Renal cortex interstitium (tissue), 15 donors: ENCODE data around the gene ZNG1A. TPM values are rescaled to one million over a fixed set of nuclear protein-coding genes. Genes with fewer than 3 reads are reported as not detected.
"Not testable (repeated sequence)": the region's sequence is repeated elsewhere in the genome, so short reads cannot be mapped to it uniquely, and the experiment has no call there.

Experiments used
- DNase-seq, 11 donors: peaks; one replicate each; pipeline ENCODE4 v3.0.0-alpha.2; 2013; ENCODE audit warnings: low read depth in 9 of 11, low spot score in 4 of 11; ENCODE audit errors: extremely low read depth in 1 of 11
- long read RNA-seq, 16 experiments: transcript quantifications; one replicate each; lab custom pipeline, GENCODE V29; 2026
- polyA plus RNA-seq, 3 donors: library from polyadenylated mRNA; unstranded; fragments of 120-200 nt; gene quantifications; one replicate each; pipeline ENCODE4 v1.2.1, GENCODE V29; 2013; ENCODE audit not compliant: insufficient read length in 3 of 3

The ZNG1A gene
- 10 to 100 TPM; 52.3 to 97.2 (median 83.4) TPM for polyA plus RNA-seq
- long read RNA-seq, donor 1, transcript CBWD1-202 (15 exons, 1,706 nt), result major isoform, 11 of 26 reads
- long read RNA-seq, donor 1, transcript CBWD1-206 (3 exons, 1,731 nt), result minor isoform, 8 of 26 reads
- long read RNA-seq, donor 1, partial matches to known transcripts, result 5 of 26 reads
- long read RNA-seq, donor 1, other reads (novel, unspliced or antisense), result 0 of 26 reads
- long read RNA-seq, donor 2, transcript CBWD1-202 (15 exons, 1,706 nt), result major isoform, 15 of 34 reads
- long read RNA-seq, donor 2, partial matches to known transcripts, result 13 of 34 reads
- long read RNA-seq, donor 2, other reads (novel, unspliced or antisense), result 0 of 34 reads
- long read RNA-seq, donor 3, transcript CBWD1-202 (15 exons, 1,706 nt), result major isoform, 23 of 69 reads
- long read RNA-seq, donor 3, partial matches to known transcripts, result 34 of 69 reads
- long read RNA-seq, donor 3, other reads (novel, unspliced or antisense), result 0 of 69 reads
- long read RNA-seq, donor 4, transcript CBWD1-202 (15 exons, 1,706 nt), result major isoform, 14 of 43 reads
- long read RNA-seq, donor 4, transcript CBWD1-206 (3 exons, 1,731 nt), result minor isoform, 7 of 43 reads
- long read RNA-seq, donor 4, partial matches to known transcripts, result 12 of 43 reads
- long read RNA-seq, donor 4, other reads (novel, unspliced or antisense), result 0 of 43 reads
- long read RNA-seq, donor 5, result 0 reads
- long read RNA-seq, donor 6, transcript CBWD1-202 (15 exons, 1,706 nt), result major isoform, 9 of 24 reads
- long read RNA-seq, donor 6, partial matches to known transcripts, result 5 of 24 reads
- long read RNA-seq, donor 6, other reads (novel, unspliced or antisense), result 0 of 24 reads
- long read RNA-seq, donor 7, transcript CBWD1-202 (15 exons, 1,706 nt), result major isoform, 13 of 47 reads
- long read RNA-seq, donor 7, partial matches to known transcripts, result 25 of 47 reads
- long read RNA-seq, donor 7, other reads (novel, unspliced or antisense), result 0 of 47 reads
- long read RNA-seq, donor 8, transcript CBWD1-202 (15 exons, 1,706 nt), result major isoform, 23 of 87 reads
- long read RNA-seq, donor 8, transcript CBWD1-206 (3 exons, 1,731 nt), result minor isoform, 10 of 87 reads
- long read RNA-seq, donor 8, partial matches to known transcripts, result 45 of 87 reads
- long read RNA-seq, donor 8, other reads (novel, unspliced or antisense), result 0 of 87 reads
- long read RNA-seq, donor 9, transcript CBWD1-202 (15 exons, 1,706 nt), result major isoform, 15 of 40 reads
- long read RNA-seq, donor 9, partial matches to known transcripts, result 18 of 40 reads
- long read RNA-seq, donor 9, other reads (novel, unspliced or antisense), result 0 of 40 reads
- long read RNA-seq, donor 10, transcript CBWD1-202 (15 exons, 1,706 nt), result major isoform, 27 of 88 reads
- long read RNA-seq, donor 10, transcript CBWD1-206 (3 exons, 1,731 nt), result minor isoform, 9 of 88 reads
- long read RNA-seq, donor 10, partial matches to known transcripts, result 42 of 88 reads
- long read RNA-seq, donor 10, other reads (novel, unspliced or antisense), result 0 of 88 reads
- long read RNA-seq, donor 11, transcript CBWD1-202 (15 exons, 1,706 nt), result major isoform, 12 of 26 reads
- long read RNA-seq, donor 11, partial matches to known transcripts, result 7 of 26 reads
- long read RNA-seq, donor 11, other reads (novel, unspliced or antisense), result 0 of 26 reads
- long read RNA-seq, donor 12, partial matches to known transcripts, result 7 of 15 reads
- long read RNA-seq, donor 12, other reads (novel, unspliced or antisense), result 0 of 15 reads
- long read RNA-seq, donor 13, result 0 reads
- long read RNA-seq, donor 14, transcript CBWD1-202 (15 exons, 1,706 nt), result major isoform, 16 of 48 reads
- long read RNA-seq, donor 14, partial matches to known transcripts, result 24 of 48 reads
- long read RNA-seq, donor 14, other reads (novel, unspliced or antisense), result 0 of 48 reads
- long read RNA-seq, donor 15, transcript CBWD1-202 (15 exons, 1,706 nt), result major isoform, 8 of 21 reads
- long read RNA-seq, donor 15, partial matches to known transcripts, result 9 of 21 reads
- long read RNA-seq, donor 15, other reads (novel, unspliced or antisense), result 0 of 21 reads
- long read RNA-seq, donor 16, transcript CBWD1-202 (15 exons, 1,706 nt), result major isoform, 37 of 142 reads
- long read RNA-seq, donor 16, transcript CBWD1-206 (3 exons, 1,731 nt), result minor isoform, 30 of 142 reads
- long read RNA-seq, donor 16, transcript CBWD1-205 (4 exons, 1,807 nt), result minor isoform, 5 of 142 reads
- long read RNA-seq, donor 16, partial matches to known transcripts, result 62 of 142 reads
- long read RNA-seq, donor 16, other reads (novel, unspliced or antisense), result 0 of 142 reads

DNA sequence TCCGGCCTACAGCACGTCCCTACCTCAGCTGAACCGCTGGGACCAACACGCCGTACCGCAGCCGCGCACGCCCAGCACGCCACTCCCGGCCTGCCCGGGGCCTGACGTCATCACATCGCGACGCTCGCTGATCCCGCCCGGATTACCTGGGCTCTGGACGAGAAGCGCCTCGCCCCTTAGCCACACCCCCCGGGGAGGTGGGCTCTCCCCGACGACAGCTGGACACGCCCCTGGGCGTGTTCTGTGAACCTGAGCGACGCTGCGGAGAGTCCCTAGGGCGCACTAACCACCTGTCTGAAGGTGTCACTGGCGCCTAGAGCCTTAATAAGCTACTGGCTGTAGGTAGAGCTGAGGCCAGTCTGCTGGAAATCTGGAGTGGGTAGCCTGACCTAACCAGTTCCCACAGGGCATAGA is at the start of gene ZNG1A:
TSS of gene ZNG1A (minus strand) at position 87 of the 414 bp plus-strand sequence. CDS start 87 bp downstream, outside the sequence.
- peak in 8 of 11 donors; percentile 8 to 56 (median 28) for DNase-seq

- no peak for DNase-seq
These were observed 49.0 kb upstream of the ZNG1A start for GRCh38 chr9:227860-228259.

DNA sequence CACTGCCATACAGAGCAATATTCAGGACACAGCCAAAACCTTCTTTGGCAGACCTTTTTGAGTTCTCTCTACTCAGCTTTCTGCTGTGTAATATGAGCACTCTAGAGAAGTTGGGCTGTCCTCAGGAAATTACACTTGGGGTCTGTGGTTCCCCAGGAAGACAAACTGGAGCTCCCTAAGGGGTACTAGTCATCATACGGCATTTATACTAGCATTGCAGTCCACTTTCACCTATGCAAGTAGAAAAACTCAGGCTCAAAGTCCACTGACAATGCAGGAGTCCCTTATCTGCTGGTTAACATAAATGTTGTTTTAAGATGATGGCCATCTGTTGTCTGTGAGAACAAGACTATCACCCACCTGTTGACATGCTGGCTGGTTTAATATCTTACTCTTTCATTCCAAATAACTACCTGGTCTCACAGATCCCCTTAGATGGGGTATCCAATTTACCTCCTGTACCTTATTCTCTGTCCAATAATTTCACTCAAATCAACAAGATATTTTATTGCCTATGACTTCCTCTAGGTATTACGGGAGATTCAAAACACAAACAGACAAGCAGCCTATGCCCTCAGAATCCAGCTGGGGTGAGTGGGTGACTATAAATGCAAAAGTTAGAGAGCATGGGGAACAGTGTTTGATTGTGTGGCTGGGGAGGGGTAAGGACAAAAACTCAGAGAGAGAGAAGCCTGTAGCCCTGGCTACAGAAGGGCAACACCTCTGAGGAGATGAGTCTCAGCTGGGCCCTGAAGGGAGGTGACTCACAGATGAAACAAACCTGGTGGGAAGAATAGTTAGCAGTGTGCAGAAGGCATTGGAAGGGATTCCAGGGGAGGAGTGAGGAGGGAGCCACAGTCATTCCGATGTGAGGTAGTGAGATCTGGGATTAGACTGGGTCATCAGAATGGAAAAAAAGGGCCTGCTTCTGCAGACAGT is 46.0 kb upstream of the ZNG1A start:
- DNase-seq, result no peak

- no peak for DNase-seq
These were observed 45.2 kb upstream of the ZNG1A start for GRCh38 chr9:224026-224425.

DNA sequence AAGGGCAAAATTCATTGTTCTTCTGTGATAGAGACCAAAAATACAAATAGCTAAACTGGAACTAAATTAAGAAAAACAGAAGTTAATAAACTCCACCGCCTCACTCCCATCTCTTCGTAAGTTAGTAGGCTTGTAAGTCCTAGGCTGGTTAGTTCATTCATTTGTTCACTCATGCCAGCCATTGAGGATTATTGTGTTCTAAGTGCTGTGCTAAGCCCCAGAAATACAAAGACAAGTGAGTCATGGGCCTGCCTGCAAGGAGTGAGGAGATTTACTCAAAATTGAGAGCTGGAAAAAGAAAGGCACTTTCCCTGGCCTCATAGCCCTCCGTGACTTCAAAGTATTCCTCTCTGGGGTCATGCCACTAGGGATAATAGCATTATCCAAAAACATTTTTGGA is 44.3 kb upstream of the ZNG1A start:
- no peak for DNase-seq

GRCh38 chr9:221989-222776 is 43.3 kb upstream of the ZNG1A start:
- DNase-seq, result no peak

GRCh38 chr9:219670-220365 is 41.0 kb upstream of the ZNG1A start:
- no peak for DNase-seq

DNA sequence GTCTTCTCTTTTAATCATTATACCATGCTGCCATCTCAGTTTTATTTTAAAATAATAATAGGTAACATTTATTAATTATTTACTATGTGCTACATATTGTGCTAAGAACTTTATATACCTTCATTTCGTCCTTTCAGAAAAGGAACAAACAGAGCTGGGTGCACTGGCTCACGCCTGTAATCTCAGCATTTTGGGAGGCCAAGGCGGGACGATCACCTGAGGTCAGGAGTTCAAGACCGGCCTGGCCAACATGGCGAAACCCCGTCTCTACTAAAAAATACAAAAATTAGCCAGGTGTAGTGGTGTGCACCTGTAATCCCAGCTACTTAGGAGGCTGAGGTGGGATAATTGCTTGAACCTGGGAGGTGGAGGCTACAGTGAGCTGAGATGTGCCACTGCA is 40.2 kb upstream of the ZNG1A start:
- DNase-seq, result not testable (repeated sequence)

DNA sequence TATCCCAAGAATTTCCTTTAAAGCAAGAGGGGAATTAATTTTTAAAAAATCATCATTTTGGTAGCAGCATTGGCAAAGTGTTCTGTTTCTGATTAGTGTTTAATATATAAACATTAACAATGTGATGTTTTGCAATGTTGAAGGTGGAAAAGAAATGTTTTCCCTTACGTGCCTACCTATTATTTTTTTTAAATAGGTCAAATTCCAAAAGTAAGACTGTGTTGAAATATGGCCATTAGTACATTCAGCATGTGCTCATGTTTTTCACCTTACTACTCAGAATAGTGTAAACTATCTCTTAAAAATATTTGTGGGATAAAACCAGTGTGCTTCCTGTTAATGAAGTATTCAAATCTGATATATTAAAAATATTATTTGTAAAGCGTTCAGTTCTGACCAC is 39.1 kb upstream of the ZNG1A start:
- DNase-seq, result no peak

DNA sequence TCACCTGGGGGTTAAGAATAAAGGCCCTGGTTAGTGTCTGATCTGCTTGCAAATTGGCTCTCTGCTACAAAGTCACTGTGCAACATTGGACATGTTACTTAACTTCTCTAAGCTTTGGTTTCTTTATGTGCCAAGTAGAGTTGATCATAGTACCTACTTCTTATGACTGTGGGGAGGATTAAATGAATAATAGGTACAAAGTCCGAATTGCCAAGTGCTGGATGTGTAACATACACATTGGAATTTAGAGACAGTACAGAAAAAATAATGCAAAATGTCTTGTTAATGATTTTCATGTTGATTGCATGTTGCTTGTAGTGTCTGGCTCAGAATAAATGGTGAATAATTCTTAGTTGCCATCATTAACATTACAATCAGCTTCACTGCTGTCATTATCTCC is 38.0 kb upstream of the ZNG1A start:
- no peak for DNase-seq

GRCh38 chr9:215631-216155 is 36.8 kb upstream of the ZNG1A start:
- DNase-seq, result no peak

DNA sequence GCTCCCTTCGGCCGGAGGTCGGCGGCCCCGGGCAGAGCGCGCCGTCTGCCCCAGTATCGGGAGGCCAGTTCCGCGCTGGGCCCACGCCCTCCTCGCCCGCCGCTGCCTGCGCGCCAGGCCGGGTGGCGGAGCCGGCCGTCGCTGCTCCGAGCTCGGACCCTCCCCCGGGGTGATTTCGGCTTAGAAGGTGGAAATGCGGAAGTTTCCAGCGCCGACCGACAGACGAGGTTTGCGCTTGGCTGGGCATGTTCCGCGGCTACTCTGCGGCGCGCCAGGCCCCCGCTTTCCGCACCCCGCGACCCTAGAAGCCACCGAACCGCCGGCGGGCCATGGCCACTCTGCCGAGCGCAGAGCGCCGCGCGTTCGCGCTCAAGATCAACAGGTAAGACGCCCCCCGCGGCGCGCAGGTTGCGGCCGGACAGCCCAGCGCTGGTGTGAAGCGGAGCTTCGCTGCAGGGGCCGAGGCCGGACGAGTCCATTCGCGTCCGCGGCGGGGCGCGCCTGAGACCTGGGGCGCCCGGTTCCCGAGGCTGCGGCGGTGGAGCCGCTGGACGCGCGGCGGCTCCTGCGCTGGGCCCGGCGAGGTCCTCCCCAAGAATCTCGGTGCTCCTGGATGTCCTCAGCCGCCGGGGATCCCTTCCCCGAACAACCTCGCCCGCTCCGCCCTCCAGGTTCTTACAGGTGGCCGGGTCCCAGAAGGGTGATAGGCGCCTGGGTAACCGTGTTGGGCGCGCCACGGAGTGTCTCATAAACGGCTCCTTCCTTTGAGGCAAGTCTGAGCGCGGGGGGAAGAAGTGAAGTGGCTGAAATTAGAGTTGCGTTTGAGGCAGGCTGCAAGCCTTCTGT is 36.0 kb upstream of the ZNG1A start, which contains the start of gene DOCK8:
TSS of gene DOCK8 (plus strand) at position 218 of the 846 bp plus-strand sequence. CDS start at position 330, 112 bp downstream.
- peak in 9 of 11 donors; percentile 28 to 50 (median 33) for DNase-seq

GRCh38 chr9:214351-214647 is 35.4 kb upstream of the ZNG1A start:
- no peak for DNase-seq

DNA sequence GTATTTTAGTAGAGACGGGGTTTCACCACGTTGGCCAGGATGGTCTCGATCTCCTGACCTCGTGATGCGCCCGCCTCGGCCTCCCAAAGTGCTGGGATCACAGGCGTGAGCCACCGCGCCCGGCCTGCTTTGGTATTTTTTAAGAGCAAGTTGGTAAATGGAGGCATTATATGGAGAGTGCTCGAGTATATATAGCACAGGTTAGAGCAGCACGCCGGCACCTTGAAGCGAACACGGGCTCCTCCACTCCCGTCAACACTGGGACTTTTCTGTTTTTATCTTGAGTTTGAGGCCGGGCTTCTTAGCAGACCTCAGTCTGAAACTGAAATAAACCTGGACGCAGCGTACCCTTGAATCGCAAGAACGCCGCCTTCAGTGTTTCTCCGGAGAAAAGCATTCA is 35.0 kb upstream of the ZNG1A start:
- DNase-seq, result not testable (repeated sequence)
